GM12864 (cell line): ENCODE results near the gene SMARCC1.

Experiments
- DNase-seq: peaks from one replicate; pipeline ENCODE4 v3.0.0-alpha.2; 2011; ENCODE audit warnings: low read depth
- H3K4me3 ChIP-seq: 2 replicates; pipeline ENCODE4 v1.5.1; 2011; ENCODE audit warnings: mild to moderate bottlenecking, low read depth, low read length, control low read depth
- TF ChIP-seq, protein P1 (sequence below): IDR thresholded peaks from 2 replicates; pipeline ENCODE4 v1.5.1; 2011; ENCODE audit warnings: low read depth, mild to moderate bottlenecking, moderate library complexity, low read length, control low read depth, inconsistent platforms; ENCODE audit errors: missing control alignments

Gene SMARCC1

DNA sequence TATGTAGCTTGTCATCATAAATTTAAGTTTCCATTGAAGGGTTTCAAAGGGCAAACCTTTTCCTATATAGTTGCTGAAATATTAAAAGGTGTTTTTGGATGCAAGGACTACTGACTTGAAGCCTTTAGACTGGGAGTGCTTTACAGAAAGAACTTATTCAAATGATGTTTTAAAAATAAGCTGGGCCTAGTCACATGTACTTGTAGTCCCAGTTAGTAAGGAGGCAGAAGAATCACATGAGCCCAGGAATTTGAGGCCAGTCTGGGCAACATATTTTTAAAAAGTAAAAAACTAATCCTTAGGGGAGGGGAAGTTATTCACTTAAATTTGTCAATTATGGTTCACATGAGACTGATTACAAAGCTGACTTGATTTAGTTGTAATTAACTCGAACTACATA, 65.0 kb downstream of the SMARCC1 start:
- TF ChIP-seq, protein P1, sequence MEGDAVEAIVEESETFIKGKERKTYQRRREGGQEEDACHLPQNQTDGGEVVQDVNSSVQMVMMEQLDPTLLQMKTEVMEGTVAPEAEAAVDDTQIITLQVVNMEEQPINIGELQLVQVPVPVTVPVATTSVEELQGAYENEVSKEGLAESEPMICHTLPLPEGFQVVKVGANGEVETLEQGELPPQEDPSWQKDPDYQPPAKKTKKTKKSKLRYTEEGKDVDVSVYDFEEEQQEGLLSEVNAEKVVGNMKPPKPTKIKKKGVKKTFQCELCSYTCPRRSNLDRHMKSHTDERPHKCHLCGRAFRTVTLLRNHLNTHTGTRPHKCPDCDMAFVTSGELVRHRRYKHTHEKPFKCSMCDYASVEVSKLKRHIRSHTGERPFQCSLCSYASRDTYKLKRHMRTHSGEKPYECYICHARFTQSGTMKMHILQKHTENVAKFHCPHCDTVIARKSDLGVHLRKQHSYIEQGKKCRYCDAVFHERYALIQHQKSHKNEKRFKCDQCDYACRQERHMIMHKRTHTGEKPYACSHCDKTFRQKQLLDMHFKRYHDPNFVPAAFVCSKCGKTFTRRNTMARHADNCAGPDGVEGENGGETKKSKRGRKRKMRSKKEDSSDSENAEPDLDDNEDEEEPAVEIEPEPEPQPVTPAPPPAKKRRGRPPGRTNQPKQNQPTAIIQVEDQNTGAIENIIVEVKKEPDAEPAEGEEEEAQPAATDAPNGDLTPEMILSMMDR, result no peak
- H3K4me3 ChIP-seq, result no peak overlapping the region
- DNase-seq, result no peak

DNA sequence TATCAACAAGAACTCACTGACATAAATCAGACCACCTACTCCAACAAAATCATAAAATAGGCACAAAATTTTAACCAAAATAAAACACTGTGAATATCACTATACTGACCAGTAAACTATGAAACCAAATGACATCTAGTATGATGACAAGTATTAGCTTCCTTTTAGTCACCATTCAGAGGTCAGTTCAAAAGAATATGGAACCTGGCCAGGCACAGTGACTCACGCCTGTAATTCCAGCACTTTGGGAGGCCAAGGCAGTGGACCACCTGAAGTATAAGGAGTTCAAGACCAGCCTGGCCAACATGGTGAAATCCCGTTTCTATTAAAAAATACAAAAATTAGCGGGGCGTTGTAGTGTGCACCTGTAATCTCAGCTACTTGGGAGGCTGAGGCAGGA, 65.8 kb downstream of the SMARCC1 start:
- H3K4me3 ChIP-seq, result no peak overlapping the region
- DNase-seq, result no peak
- TF ChIP-seq, protein P1, result no peak

DNA sequence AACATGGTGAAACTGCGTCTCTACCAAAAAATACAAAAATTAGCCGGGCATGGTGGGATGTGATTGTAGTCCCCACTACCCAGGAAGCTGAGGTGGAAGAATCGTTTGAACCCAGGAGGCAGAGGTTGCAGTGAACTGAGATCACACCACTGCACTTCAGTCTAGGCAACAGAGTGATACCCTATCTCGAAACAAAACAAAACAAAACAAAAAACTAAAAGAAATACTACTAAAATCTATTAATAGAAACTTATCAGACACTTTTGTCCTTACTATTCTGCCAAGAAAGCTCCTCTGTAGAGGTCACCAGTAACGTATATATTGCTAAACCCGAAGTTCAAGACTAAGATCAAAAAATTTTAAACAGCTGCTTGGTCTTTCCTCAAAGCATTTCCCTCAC, 67.1 kb downstream of the SMARCC1 start:
- TF ChIP-seq, protein P1, result no peak
- no peak for DNase-seq
- no peak overlapping the region for H3K4me3 ChIP-seq

DNA sequence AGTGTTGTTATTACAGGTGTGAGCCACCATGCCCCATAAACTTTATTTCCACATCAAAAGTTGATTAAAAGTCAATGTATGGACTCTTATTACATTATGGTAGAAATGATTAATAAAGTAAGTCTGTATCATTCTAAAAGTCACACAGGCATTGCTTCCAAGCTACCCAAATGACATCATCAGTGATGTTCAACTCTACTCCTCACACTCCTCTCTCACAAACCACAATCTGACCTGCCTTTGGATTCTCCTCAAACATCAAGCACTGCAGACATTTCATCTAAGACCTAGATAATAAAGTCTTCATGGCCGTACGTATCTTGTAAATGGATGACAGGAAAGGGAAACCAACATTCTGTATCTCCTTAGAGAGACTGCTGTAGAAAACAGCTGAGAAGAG, 68.0 kb downstream of the SMARCC1 start:
- TF ChIP-seq, protein P1, result no peak
- H3K4me3 ChIP-seq, result no peak overlapping the region
- no peak for DNase-seq

DNA sequence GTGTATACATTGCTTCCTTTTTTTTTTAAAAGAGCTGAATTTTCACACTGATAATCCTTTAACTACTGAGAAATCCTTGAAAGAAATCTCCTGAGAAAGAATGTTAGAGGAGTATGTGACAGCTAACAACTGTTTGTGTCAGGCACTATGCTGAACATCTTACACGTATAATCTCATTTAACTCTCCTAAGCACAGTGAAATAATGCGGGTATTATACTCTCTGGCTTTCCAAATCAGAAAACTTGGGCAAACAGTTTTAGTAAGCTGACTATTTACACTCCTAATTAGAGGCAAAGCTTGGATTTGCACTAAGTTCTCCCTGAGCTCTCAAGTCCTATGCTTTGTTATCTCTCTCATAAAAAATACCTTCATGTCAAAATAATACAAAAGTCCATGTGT, 69.3 kb downstream of the SMARCC1 start:
- TF ChIP-seq, protein P1, result no peak
- H3K4me3 ChIP-seq, result no peak overlapping the region
- no peak for DNase-seq

DNA sequence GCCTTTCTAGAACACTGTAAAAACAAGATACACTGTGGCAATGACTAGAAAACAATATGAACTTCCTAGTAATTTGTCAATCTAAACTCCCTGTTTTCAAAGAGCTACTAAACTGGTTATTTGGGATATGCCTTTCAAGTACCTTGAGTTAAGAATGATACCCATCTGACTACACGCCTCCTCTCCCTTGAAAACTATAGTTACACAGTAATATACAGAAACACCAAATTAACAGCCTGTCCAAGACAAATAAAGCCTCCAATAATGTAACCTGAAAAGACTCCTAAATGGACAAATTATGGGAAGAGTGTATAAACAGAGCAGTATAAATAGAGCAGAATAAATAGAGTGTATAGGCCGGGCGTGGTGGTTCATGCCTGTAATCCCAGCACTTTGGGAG, 70.1 kb downstream of the SMARCC1 start:
- TF ChIP-seq, protein P1, result no peak
- no peak overlapping the region for H3K4me3 ChIP-seq
- DNase-seq, result no peak

DNA sequence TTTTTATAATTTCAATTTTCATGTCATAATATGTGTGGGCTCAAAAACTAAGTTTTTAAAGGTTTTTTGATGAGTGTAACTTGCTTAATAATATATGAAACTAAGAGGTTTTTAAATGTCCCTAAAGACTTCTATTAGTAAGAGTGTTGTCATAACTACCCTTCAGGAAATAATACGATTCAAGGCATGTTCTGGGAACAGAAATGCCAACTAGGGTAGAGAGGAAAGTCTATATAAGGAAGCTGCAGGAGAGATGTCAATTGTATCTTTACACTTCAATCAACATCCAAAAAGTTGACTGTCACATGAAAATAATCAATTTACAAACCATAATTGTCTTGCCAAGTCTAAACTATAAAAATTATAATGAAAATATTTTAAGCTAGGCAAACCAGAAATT, 76.3 kb downstream of the SMARCC1 start:
- TF ChIP-seq, protein P1, result no peak
- no peak for DNase-seq
- H3K4me3 ChIP-seq, result no peak overlapping the region
